GM12801 (cell line): ENCODE results near the gene AMFR.

ENCODE experiments used
- CTCF ChIP-seq: IDR thresholded peaks from one replicate; pipeline ENCODE4 v1.5.1; 2011; ENCODE audit warnings: control low read depth; ENCODE audit not compliant: insufficient read length; ENCODE audit errors: extremely low read depth

AMFR gene

GRCh38 chr16:56315955-56316354 is 109.4 kb downstream of the AMFR start:
- no peak for TF ChIP-seq CTCF

- TF ChIP-seq CTCF, result no peak
Measured at GRCh38 chr16:56314244-56314850, 111.0 kb downstream of the AMFR start.

DNA sequence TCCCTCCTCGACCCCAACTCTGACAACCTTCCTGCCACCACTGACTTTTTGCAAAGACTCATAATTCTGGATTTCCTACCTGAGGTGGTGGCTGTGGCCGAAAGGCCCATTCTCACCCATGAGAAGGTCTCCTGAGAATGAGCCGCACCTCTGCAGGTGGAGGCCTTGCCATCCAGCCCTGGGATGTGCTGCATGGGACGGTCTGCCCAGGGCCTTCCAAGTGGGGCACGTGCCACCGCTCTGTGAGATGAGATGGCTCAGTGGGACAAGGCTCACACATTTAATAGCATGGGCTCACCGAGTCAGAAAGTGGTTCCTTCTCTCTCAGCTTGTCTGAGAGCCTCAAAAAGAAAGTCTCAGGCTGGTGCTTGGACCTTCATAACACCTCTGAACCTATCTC is 112.8 kb downstream of the AMFR start:
- no peak for TF ChIP-seq CTCF

- TF ChIP-seq CTCF, result no peak
Measured at GRCh38 chr16:56312028-56312300, 113.4 kb downstream of the AMFR start.
